ENCODE measurements around the gene MACROD2.

The MACROD2 gene

GRCh38 chr20:15902493-15902892 is 1907.2 kb downstream of the MACROD2 start:
- peak; percentile 27 for TF ChIP-seq CTCF (IDR thresholded peaks at IDR 0.05; ENCODE audit: insufficient read depth, low read depth, low read length, missing control alignments)
- DNase-seq (ENCODE audit: low read depth): peak; percentile 42
- no peak overlapping the region for H3K4me3 ChIP-seq (ENCODE audit: low read depth, low read length)

GRCh38 chr20:15905661-15906060 is 1910.3 kb downstream of the MACROD2 start:
- DNase-seq (ENCODE audit: low read depth): no peak
- no peak overlapping the region for H3K4me3 ChIP-seq (ENCODE audit: low read depth, low read length)
- no peak for TF ChIP-seq CTCF (IDR thresholded peaks at IDR 0.05; ENCODE audit: insufficient read depth, low read depth, low read length, missing control alignments)

- TF ChIP-seq CTCF (IDR thresholded peaks at IDR 0.05; ENCODE audit: insufficient read depth, low read depth, low read length, missing control alignments): no peak
- DNase-seq (ENCODE audit: low read depth): no peak
- H3K4me3 ChIP-seq (ENCODE audit: low read depth, low read length): no peak overlapping the region
These were observed 1914.7 kb downstream of the MACROD2 start for GRCh38 chr20:15909995-15910394.

- H3K4me3 ChIP-seq (ENCODE audit: low read depth, low read length): no peak overlapping the region
- no peak for DNase-seq (ENCODE audit: low read depth)
- TF ChIP-seq CTCF (IDR thresholded peaks at IDR 0.05; ENCODE audit: insufficient read depth, low read depth, low read length, missing control alignments): no peak
These were observed 1916.3 kb downstream of the MACROD2 start for GRCh38 chr20:15911581-15911980.

GRCh38 chr20:15913391-15914025 is 1918.2 kb downstream of the MACROD2 start:
- H3K4me3 ChIP-seq (ENCODE audit: low read depth, low read length): no peak overlapping the region
- no peak for TF ChIP-seq CTCF (IDR thresholded peaks at IDR 0.05; ENCODE audit: insufficient read depth, low read depth, low read length, missing control alignments)
- no peak for DNase-seq (ENCODE audit: low read depth)

GRCh38 chr20:15916623-15917022 is 1921.3 kb downstream of the MACROD2 start:
- H3K4me3 ChIP-seq (ENCODE audit: low read depth, low read length): no peak overlapping the region
- no peak for DNase-seq (ENCODE audit: low read depth)
- TF ChIP-seq CTCF (IDR thresholded peaks at IDR 0.05; ENCODE audit: insufficient read depth, low read depth, low read length, missing control alignments): no peak

- no peak for DNase-seq (ENCODE audit: low read depth)
- TF ChIP-seq CTCF (IDR thresholded peaks at IDR 0.05; ENCODE audit: insufficient read depth, low read depth, low read length, missing control alignments): no peak
These were observed 1922.0 kb downstream of the MACROD2 start for GRCh38 chr20:15917283-15917682.

More at GRCh38 chr20:15917283-15917682, 1922.0 kb downstream of the MACROD2 start:
- no peak overlapping the region for H3K4me3 ChIP-seq (ENCODE audit: low read depth, low read length)
